ENCODE results near the gene DCDC2C. TPM values are rescaled to one million over a fixed set of nuclear protein-coding genes. Genes with fewer than 3 reads are reported as not detected.
"Not testable (repeated sequence)": the region's sequence is repeated elsewhere in the genome, so short reads cannot be mapped to it uniquely, and the experiment has no call there.

Gene DCDC2C
- total and polyA plus RNA-seq, 2 experiments from 2014 or later, result not detected

DNA sequence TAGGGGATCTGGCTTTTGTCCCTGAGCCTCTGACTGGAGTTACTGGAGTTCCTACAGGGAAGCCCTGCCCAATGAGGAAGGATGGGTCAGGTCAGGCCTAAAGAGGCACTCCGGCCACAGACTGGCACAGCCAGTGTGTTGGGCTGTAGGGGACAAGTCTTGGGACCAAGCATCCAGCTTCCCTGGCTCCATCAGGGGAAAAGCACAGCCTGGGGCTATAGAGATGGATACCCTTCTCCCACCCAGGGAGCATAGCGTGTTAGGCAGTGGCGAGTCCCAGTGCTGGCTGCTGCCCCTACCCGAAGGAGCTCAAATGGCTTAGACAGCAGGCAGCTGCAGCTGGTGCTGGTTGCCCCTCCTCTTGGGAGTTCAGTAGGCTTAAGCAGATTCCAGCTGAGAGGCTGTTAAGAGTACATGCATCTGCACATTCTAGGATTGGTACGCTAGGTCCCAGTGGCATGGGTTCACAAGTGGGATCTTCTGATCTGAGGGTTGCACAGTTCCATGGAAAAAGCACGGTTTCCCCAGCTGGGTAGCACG lies 111.4 kb downstream of the DCDC2C start:
- no peak overlapping the region for H3K27ac ChIP-seq
- H3K27me3 ChIP-seq, result no peaks in the 10 kb centered on the region
- H3K36me3 ChIP-seq, result no peaks in the 10 kb centered on the region
- no peak for DNase-seq (ENCODE audit: low read depth in 1 of 2, low spot score in 1 of 2)
- TF ChIP-seq, protein P1, sequence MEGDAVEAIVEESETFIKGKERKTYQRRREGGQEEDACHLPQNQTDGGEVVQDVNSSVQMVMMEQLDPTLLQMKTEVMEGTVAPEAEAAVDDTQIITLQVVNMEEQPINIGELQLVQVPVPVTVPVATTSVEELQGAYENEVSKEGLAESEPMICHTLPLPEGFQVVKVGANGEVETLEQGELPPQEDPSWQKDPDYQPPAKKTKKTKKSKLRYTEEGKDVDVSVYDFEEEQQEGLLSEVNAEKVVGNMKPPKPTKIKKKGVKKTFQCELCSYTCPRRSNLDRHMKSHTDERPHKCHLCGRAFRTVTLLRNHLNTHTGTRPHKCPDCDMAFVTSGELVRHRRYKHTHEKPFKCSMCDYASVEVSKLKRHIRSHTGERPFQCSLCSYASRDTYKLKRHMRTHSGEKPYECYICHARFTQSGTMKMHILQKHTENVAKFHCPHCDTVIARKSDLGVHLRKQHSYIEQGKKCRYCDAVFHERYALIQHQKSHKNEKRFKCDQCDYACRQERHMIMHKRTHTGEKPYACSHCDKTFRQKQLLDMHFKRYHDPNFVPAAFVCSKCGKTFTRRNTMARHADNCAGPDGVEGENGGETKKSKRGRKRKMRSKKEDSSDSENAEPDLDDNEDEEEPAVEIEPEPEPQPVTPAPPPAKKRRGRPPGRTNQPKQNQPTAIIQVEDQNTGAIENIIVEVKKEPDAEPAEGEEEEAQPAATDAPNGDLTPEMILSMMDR (IDR thresholded peaks at IDR 0.05; ENCODE audit: low read depth, low read length), result no peak
- no peak overlapping the region for H3K4me3 ChIP-seq
- no peaks in the 10 kb centered on the region for H3K9me3 ChIP-seq (ENCODE audit: low read depth)
- H3K4me1 ChIP-seq (ENCODE audit: low read depth), result no peaks in the 10 kb centered on the region

DNA sequence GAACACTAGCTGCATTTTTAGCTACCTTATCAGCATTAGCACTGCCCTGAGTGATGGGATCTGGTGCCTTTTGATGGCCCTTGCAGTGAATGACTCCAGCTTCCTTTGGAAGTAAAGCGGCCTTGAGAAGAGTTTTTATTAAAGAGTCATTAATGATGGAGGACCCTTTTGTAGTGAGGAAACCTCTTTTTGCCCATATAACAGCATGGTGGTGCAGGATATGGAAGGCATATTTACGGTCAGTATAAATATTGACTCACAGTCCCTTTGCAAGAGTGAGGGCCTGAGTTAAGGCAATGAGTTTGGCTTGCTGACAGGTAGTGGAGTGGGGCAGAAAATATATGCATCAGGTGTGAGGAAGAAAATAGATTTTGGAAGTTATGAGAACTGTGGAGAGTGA lies 113.8 kb downstream of the DCDC2C start:
- H3K36me3 ChIP-seq; H3K4me3 ChIP-seq; H3K27ac ChIP-seq; H3K4me1 ChIP-seq (ENCODE audit: low read depth); H3K27me3 ChIP-seq; H3K9me3 ChIP-seq (ENCODE audit: low read depth); DNase-seq (ENCODE audit: low read depth in 1 of 2, low spot score in 1 of 2): not testable (repeated sequence)

DNA sequence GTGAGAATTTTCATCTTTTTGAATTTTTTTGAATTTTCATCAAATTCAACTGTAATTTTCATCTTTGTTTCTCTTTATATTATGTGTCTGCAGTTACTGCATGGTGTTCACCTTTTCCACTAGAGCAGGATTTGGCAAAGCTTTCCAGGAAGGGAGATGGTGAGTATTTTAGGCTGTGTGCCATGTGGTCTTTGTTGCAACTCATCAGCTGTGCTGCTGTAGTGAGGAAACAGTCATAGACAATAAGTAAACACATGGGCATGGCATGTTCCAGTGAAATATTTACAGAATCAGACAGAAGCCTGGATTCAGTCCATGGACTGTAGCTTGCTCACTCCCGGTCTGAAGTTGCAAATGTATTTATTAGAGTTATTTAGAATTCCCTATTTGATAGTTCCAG lies 120.4 kb downstream of the DCDC2C start:
- TF ChIP-seq, protein P1 (IDR thresholded peaks at IDR 0.05; ENCODE audit: low read depth, low read length), result no peak
- H3K9me3 ChIP-seq (ENCODE audit: low read depth), result no peaks in the 10 kb centered on the region
- no peak overlapping the region for H3K4me3 ChIP-seq
- H3K4me1 ChIP-seq (ENCODE audit: low read depth), result no peaks in the 10 kb centered on the region
- no peaks in the 10 kb centered on the region for H3K36me3 ChIP-seq
- H3K27ac ChIP-seq, result no peak overlapping the region
- peak in 1 of 2 donors; percentile 11 for DNase-seq (ENCODE audit: low read depth in 1 of 2, low spot score in 1 of 2)
- H3K27me3 ChIP-seq, result no peaks in the 10 kb centered on the region

DNA sequence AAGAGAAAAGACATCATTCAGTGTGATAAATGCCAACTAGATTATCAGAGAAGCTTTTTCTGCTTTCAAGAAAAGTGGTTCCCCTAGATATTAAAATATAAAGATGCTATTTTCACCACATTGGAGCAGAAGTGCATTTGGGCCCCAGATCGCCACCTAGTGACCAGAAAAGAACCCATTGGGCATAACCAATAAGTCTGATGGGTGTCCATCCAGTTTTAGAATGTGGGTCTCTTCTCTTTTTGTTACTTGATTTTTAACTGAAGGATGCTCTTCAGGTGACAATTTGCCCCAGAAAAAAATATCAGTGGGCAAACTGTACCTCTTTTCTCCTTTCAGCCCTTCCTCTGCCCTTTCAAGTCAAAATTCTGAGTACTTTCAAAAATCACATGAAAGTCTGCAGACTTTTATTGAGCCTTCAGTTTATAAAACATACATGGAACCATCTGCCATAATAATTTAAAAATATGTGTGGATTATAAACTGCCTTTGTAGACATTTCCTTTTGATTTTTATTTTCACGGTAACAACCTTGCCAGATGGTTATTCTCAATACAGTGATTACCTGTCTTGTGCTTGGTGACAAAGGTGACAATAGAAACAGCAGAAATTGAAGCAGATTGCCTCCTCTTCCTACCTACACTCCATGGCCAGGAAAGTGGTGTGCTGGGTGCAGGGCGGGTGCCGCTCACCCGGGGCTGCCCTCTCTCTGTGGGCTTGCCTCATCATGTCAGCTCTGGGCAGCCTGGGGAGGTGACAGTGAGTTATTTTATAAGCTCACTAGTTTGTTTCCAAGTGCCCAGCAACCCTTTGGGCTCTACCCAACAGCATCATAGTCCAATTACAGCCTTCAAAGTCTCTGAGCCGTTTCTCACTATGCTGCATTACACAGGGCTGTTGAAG lies 124.5 kb downstream of the DCDC2C start:
- H3K27ac ChIP-seq, result no peak overlapping the region
- no peak overlapping the region for H3K4me3 ChIP-seq
- TF ChIP-seq, protein P1 (IDR thresholded peaks at IDR 0.05; ENCODE audit: low read depth, low read length), result peak; percentile 65
- H3K4me1 ChIP-seq (ENCODE audit: low read depth), result no peaks in the 10 kb centered on the region
- no peaks in the 10 kb centered on the region for H3K27me3 ChIP-seq
- DNase-seq (ENCODE audit: low read depth in 1 of 2, low spot score in 1 of 2), result peak; percentile 35 to 51
- H3K36me3 ChIP-seq, result no peaks in the 10 kb centered on the region
- no peaks in the 10 kb centered on the region for H3K9me3 ChIP-seq (ENCODE audit: low read depth)

DNA sequence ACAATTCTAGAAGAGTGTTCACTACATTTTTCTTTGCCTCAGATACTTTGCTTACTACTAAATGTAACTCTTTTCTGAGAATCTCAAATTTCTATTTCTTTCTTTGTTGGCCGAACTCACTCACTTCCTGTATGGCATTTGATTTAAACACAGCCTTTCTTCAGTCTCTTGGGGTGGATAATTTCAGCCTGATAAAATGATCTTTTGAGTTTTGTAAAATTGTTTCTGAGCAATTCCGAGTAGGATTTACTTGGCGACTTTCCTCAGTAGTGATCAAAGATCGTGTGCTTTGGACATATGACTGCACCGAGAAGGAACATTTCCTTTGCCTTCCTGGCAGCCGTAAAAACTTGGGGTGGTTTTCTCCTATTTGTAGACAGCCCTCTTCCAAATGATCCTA lies 127.4 kb downstream of the DCDC2C start:
- TF ChIP-seq, protein P1 (IDR thresholded peaks at IDR 0.05; ENCODE audit: low read depth, low read length), result no peak
- Histone ChIP-seq H3K27me3 (no peaks in the 10 kb centered on the region), H3K9me3 (ENCODE audit: low read depth) (no peaks in the 10 kb centered on the region), H3K36me3 (no peaks in the 10 kb centered on the region), H3K4me1 (ENCODE audit: low read depth) (no peaks in the 10 kb centered on the region), H3K4me3 (no peak overlapping the region), H3K27ac (no peak overlapping the region)
- no peak for DNase-seq (ENCODE audit: low read depth in 1 of 2, low spot score in 1 of 2)

DNA sequence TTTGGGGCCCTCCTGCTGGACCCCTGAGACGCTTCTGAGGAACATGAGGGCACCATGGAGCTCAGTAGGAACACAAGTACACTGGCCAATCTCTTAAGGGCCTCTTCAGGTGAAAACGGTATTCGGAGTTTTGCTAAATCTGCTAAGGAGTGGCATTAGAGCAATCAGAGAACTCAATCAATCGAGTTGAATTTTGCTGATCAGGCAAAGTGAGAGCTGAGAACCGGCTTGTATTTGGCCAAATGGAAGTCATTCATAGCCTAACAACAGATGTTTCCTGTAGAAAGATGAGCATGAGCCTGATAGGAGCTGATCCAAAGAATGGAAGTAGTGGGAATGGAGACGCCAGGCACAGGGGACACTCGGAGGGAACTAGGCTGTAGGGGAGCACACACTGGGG lies 133.7 kb downstream of the DCDC2C start:
- DNase-seq (ENCODE audit: low read depth in 1 of 2, low spot score in 1 of 2), result no peak
- no peaks in the 10 kb centered on the region for H3K9me3 ChIP-seq (ENCODE audit: low read depth)
- no peak overlapping the region for H3K27ac ChIP-seq
- no peak overlapping the region for H3K4me3 ChIP-seq
- H3K4me1 ChIP-seq (ENCODE audit: low read depth), result peaks cover 8% of the 10 kb centered on the region
- H3K36me3 ChIP-seq, result no peaks in the 10 kb centered on the region
- TF ChIP-seq, protein P1 (IDR thresholded peaks at IDR 0.05; ENCODE audit: low read depth, low read length), result no peak
- H3K27me3 ChIP-seq, result no peaks in the 10 kb centered on the region
